MCF 10A (cell line): ENCODE data around the gene HDAC1. TPM values are rescaled to one million over a fixed set of nuclear protein-coding genes. Genes with fewer than 3 reads are reported as not detected.

Experiments used
- BruUV-seq: library from RNA; stranded (reverse); fragments of 400-500 nt; replicated peaks from 2 replicates; lab custom pipeline; 2021; lab: Mats Ljungman, UMichigan
- CTCF ChIA-PET: fragments of 300-600 bp; sonication (Branson Sonifier 250); formaldehyde crosslinking; extraction: SDS; loops from one replicate; lab custom pipeline; 2021; ENCODE audit warnings: antibody characterized with exemption, inconsistent platforms; lab: Yijun Ruan, JAX
- POLR2A ChIA-PET: fragments of 300-600, 350-650 bp; sonication (Branson Sonifier 250); formaldehyde crosslinking; extraction: SDS; loops from one replicate; lab custom pipeline; 2020; ENCODE audit warnings: antibody characterized with exemption, inconsistent platforms; lab: Yijun Ruan, JAX
- DNase-seq: peaks from one replicate; pipeline ENCODE4 v3.0.0-alpha.2; 2018; ENCODE audit not compliant: unreplicated experiment
- H3K27ac Mint-ChIP-seq: one replicate; pipeline ENCODE4 v1.8.0; 2022; ENCODE audit warnings: mild to moderate bottlenecking, low read depth, mixed read lengths; ENCODE audit not compliant: unreplicated experiment
- H3K27me3 Mint-ChIP-seq: one replicate; pipeline ENCODE4 v1.8.0; 2022; ENCODE audit warnings: mixed read lengths; ENCODE audit not compliant: insufficient read depth, unreplicated experiment
- H3K36me3 Mint-ChIP-seq: one replicate; pipeline ENCODE4 v1.8.0; 2022; ENCODE audit warnings: mild to moderate bottlenecking, moderate library complexity, mixed read lengths; ENCODE audit not compliant: insufficient read depth, unreplicated experiment
- H3K4me1 Mint-ChIP-seq: one replicate; pipeline ENCODE4 v1.8.0; 2022; ENCODE audit warnings: mixed read lengths; ENCODE audit not compliant: insufficient read depth, unreplicated experiment
- H3K4me3 Mint-ChIP-seq: one replicate; pipeline ENCODE4 v1.8.0; 2022; ENCODE audit warnings: mild to moderate bottlenecking, moderate library complexity, mixed read lengths; ENCODE audit not compliant: unreplicated experiment
- H3K9me3 Mint-ChIP-seq: one replicate; pipeline ENCODE4 v1.8.0; 2022; ENCODE audit warnings: mixed read lengths; ENCODE audit not compliant: unreplicated experiment
- intact Hi-C: fragments of 100-400 bp; cut with micrococcal nuclease; formaldehyde crosslinking; loops from 2 replicates; pipeline ENCODE4 v1.14.1; 2022
- total RNA-seq: library from RNA; stranded (reverse); gene quantifications from 2 replicates; pipeline ENCODE4 v1.2.3, GENCODE V29; 2022
- TF ChIP-seq, protein P1 (sequence below): fragments of 200-600 bp; IDR thresholded peaks from one replicate; pipeline ENCODE4 v1.8.0; 2022; ENCODE audit warnings: antibody characterized with exemption, mild to moderate bottlenecking; ENCODE audit not compliant: unreplicated experiment

Gene HDAC1
- total RNA-seq, 1 experiment from 2014 or later, result 39.7 TPM

DNA sequence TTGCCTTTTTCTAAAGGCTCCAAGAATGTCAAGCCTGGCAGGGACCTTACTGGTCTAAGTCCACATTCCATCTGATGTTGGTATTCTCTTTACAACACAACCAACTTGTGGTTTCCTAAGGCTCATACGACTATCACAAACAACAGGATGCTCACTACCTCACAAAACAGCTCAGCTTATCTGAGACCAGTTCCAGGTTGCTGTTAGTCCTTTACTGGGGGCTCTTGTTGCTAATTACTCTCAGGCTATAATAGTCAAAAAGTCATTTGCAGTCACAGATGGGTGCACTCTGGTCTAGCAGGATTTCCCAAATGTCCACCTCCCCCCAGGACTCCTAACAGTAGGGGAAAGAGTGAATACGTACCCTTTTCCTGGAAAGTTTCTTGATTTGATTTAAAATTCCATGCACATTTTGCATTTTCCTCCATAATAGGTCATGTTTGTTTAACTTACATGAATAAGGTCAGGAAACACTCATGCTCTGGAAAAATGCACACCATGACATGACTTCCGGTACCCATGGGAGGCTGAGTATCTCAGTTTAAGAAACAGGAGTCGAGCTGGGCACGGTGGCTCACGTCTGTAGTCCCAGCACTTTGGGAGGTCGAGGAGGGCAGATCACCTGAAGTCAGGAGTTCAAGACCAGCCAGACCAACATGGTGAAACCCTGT lies 24.8 kb upstream of the HDAC1 start:
- Mint-ChIP-seq H3K4me3 (no peak overlapping the region), H3K36me3 (no peaks in the 10 kb centered on the region), H3K9me3 (no peaks in the 10 kb centered on the region), H3K27ac (no peak overlapping the region), H3K4me1 (no peaks in the 10 kb centered on the region), H3K27me3 (peaks cover 8% of the 10 kb centered on the region)
- TF ChIP-seq, protein P1, sequence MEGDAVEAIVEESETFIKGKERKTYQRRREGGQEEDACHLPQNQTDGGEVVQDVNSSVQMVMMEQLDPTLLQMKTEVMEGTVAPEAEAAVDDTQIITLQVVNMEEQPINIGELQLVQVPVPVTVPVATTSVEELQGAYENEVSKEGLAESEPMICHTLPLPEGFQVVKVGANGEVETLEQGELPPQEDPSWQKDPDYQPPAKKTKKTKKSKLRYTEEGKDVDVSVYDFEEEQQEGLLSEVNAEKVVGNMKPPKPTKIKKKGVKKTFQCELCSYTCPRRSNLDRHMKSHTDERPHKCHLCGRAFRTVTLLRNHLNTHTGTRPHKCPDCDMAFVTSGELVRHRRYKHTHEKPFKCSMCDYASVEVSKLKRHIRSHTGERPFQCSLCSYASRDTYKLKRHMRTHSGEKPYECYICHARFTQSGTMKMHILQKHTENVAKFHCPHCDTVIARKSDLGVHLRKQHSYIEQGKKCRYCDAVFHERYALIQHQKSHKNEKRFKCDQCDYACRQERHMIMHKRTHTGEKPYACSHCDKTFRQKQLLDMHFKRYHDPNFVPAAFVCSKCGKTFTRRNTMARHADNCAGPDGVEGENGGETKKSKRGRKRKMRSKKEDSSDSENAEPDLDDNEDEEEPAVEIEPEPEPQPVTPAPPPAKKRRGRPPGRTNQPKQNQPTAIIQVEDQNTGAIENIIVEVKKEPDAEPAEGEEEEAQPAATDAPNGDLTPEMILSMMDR, result no peak
- intact Hi-C loops, result no loop called here
- BruUV-seq, result no TSS peak
- DNase-seq, result no peak
- CTCF ChIA-PET, result no interaction called here
- POLR2A ChIA-PET, result no interaction called here

DNA sequence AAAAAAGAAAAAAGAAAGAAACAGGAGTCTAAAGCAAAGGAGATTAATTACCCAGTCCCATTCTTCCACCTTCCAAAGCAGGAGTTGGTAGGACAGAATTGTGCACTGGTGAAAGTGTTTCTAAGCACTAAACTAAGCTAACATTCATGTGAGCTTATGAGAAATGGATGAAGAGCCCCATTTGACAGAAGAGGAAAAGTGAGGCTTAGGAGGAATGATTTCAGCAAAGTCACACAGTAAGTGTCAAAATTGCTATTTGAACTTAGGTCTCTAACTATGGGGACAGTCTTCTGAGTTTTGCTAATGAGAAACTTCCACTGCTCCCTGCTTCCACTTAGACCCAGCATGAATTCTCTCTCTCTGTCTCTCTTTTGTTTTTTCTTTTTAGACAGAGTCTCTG lies 22.1 kb upstream of the HDAC1 start:
- Mint-ChIP-seq H3K4me3 (no peak overlapping the region), H3K9me3 (no peaks in the 10 kb centered on the region), H3K36me3 (no peaks in the 10 kb centered on the region), H3K4me1 (no peaks in the 10 kb centered on the region), H3K27ac (no peak overlapping the region), H3K27me3 (peaks cover 34% of the 10 kb centered on the region)
- ChIA-PET POLR2A (no interaction called here), CTCF (interaction anchor here (1.2 kb wide), 1 partner anchor 54 kb away, joined by 5 read pairs; no protein-coding TSS in a partner anchor)
- TF ChIP-seq, protein P1, result no peak
- intact Hi-C loops, result no loop called here
- BruUV-seq, result no TSS peak
- no peak for DNase-seq

DNA sequence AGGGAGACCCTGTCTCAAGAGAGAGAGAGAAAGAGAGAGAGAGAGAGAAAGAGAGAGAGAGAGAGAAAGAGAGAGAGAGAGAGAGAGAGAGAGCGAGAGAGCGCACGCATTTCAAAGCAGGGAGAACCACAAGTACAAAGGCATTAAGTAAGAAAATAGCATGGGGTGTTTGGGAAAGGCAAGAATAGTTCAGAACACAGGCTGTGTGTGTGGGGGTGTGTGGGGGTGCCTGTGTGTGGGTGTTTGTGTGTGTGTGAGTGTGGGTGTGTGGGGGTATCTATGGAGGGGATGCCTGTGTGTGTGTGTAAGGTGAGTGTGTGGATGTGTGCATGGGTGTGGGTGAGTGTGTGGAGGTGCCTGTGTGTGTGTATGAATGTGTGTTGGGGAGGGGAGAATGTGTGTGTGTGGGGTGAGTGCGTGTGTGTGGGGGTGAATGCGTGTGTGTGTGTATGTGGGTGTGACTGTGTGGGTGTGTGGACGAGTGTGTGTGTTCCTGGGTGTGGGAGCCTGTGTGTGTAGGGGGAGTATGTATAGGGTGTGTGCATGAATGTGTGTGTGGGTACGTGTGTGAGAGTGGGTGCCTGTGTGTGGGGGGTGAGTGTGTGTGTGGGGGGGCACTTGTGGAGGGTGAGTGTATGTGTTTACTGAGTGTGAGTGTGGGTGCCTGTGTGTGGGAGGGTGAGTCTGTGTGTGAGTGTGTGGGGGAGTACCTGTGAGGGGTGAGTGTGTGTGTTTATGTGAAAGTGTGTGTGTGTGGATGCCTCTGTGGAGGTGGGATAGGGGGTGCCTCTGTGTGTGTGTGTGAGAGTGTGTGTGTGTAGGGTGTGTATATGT lies 19.1 kb upstream of the HDAC1 start:
- TF ChIP-seq, protein P1, result no peak
- H3K27me3 Mint-ChIP-seq, result peaks cover 40% of the 10 kb centered on the region
- H3K4me1 Mint-ChIP-seq, result no peaks in the 10 kb centered on the region
- no peaks in the 10 kb centered on the region for H3K9me3 Mint-ChIP-seq
- DNase-seq, result no peak
- H3K36me3 Mint-ChIP-seq, result no peaks in the 10 kb centered on the region
- no peak overlapping the region for H3K4me3 Mint-ChIP-seq
- intact Hi-C loops, result no loop called here
- ChIA-PET CTCF (interaction anchor here (0.7 kb wide), 1 partner anchor 17 kb away, joined by 3 read pairs; no protein-coding TSS in a partner anchor), POLR2A (no interaction called here)
- H3K27ac Mint-ChIP-seq, result no peak overlapping the region
- BruUV-seq, result no TSS peak
